Endodermal cell (in vitro differentiated cells): ENCODE data around the gene JAG2. TPM values are rescaled to one million over a fixed set of nuclear protein-coding genes. Genes with fewer than 3 reads are reported as not detected.

ENCODE experiments used
- DNase-seq: peaks from one replicate; pipeline ENCODE4 v3.0.0-alpha.2; 2017
- H3K27ac ChIP-seq: 2 replicates; pipeline ENCODE4 v1.5.1; 2013; ENCODE audit warnings: mild to moderate bottlenecking, low read depth, low read length, moderate library complexity
- H3K27me3 ChIP-seq: 2 replicates; pipeline ENCODE4 v1.6.1; 2013; ENCODE audit warnings: mild to moderate bottlenecking, low read length, moderate library complexity; ENCODE audit not compliant: insufficient read depth, control insufficient read depth, poor library complexity, severe bottlenecking
- H3K36me3 ChIP-seq: 2 replicates; pipeline ENCODE4 v1.7.0; 2013; ENCODE audit warnings: mild to moderate bottlenecking, low read length, moderate library complexity; ENCODE audit not compliant: control insufficient read depth, insufficient read depth
- H3K4me1 ChIP-seq: one replicate; pipeline ENCODE4 v1.7.0; 2013; ENCODE audit warnings: low read length; ENCODE audit not compliant: control insufficient read depth, insufficient read depth
- H3K4me3 ChIP-seq: 2 replicates; pipeline ENCODE4 v1.5.1; 2013; ENCODE audit warnings: mild to moderate bottlenecking, low read length, moderate library complexity
- H3K9ac ChIP-seq: 2 replicates; pipeline ENCODE4 v1.6.1; 2013; ENCODE audit warnings: mild to moderate bottlenecking, low read length, moderate library complexity; ENCODE audit not compliant: poor library complexity, severe bottlenecking; ENCODE audit errors: extremely low read depth
- H3K9me3 ChIP-seq: 2 replicates; pipeline ENCODE4 v1.6.1; 2013; ENCODE audit warnings: mild to moderate bottlenecking, low read length, moderate library complexity; ENCODE audit not compliant: control insufficient read depth
- H3K27ac Mint-ChIP-seq: 2 replicates; pipeline ENCODE4 v1.8.0; 2020; ENCODE audit warnings: mixed read lengths
- H3K27me3 Mint-ChIP-seq: 2 replicates; pipeline ENCODE4 v1.8.0; 2021; ENCODE audit warnings: mild to moderate bottlenecking, mixed read lengths; ENCODE audit not compliant: insufficient read depth
- H3K36me3 Mint-ChIP-seq: 2 replicates; pipeline ENCODE4 v1.8.0; 2020; ENCODE audit warnings: low read depth, mixed read lengths
- H3K4me1 Mint-ChIP-seq: 2 replicates; pipeline ENCODE4 v1.8.0; 2020; ENCODE audit warnings: mixed read lengths
- H3K4me3 Mint-ChIP-seq: 2 replicates; pipeline ENCODE4 v1.8.0; 2020; ENCODE audit warnings: mild to moderate bottlenecking, moderate library complexity, mixed read lengths
- H3K9me3 Mint-ChIP-seq: 2 replicates; pipeline ENCODE4 v1.8.0; 2020; ENCODE audit warnings: mild to moderate bottlenecking, mixed read lengths
- CTCF ChIP-seq: fragments of 200-600 bp; sonication (generic); conservative IDR thresholded peaks from 2 replicates; pipeline ENCODE4 v1.5.0; 2021; ENCODE audit warnings: antibody characterized with exemption, mild to moderate bottlenecking
- WGBS, 2 experiments: methylation state at CpG; one replicate each; pipeline versions ENCODE4 v1.1.5 to v1.1.7; 2013; ENCODE audit warnings: missing lambda C conversion rate in 2 of 2, mixed read lengths in 1 of 2; ENCODE audit not compliant: insufficient coverage in 1 of 2, insufficient read length in 1 of 2; 5-methylcytosine and 5-hydroxymethylcytosine counted together
- total RNA-seq, 2 donors: library from RNA; stranded (reverse); fragmentation: NEBNext Ultra II Directional in 1 of 2; extraction: Animal tissue kit (Norgen Biotek cat#: 25700) in 1 of 2; gene quantifications; 2 replicates in 1 of 2; 3 replicates in 1 of 2; pipeline ENCODE4 v1.2.1, GENCODE V29; 2021

JAG2 gene
- total RNA-seq, 2 donors from 2014 or later = 6.4 TPM

- no peak overlapping the region for H3K27ac Mint-ChIP-seq
- TF ChIP-seq CTCF = no peak
Measured at GRCh38 chr14:105108516-105108864, 60.1 kb downstream of the JAG2 start.

GRCh38 chr14:105107781-105108515 is 60.6 kb downstream of the JAG2 start:
- 74 to 82% methylated on average over 4 to 9 of the region's 9 CpGs for WGBS, 2 experiments
- H3K36me3 ChIP-seq = no peaks in the 10 kb centered on the region
- H3K4me3 ChIP-seq = no peak overlapping the region
- no peaks in the 10 kb centered on the region for H3K9me3 ChIP-seq
- H3K4me1 Mint-ChIP-seq = no peaks in the 10 kb centered on the region
- peaks cover 6% of the 10 kb centered on the region for H3K27me3 Mint-ChIP-seq
- no peaks in the 10 kb centered on the region for H3K4me1 ChIP-seq
- no peak for TF ChIP-seq CTCF
- H3K36me3 Mint-ChIP-seq = no peaks in the 10 kb centered on the region
- H3K9me3 Mint-ChIP-seq = peaks cover 9% of the 10 kb centered on the region
- H3K9ac ChIP-seq = no peak overlapping the region
- no peak overlapping the region for H3K27ac Mint-ChIP-seq
- H3K27ac ChIP-seq = no peak overlapping the region
- no peak overlapping the region for H3K4me3 Mint-ChIP-seq
- H3K27me3 ChIP-seq = peaks cover 10% of the 10 kb centered on the region
- DNase-seq = no peak

More at GRCh38 chr14:105108516-105108864, 60.1 kb downstream of the JAG2 start:
- Histone ChIP-seq H3K9ac (no peak overlapping the region), H3K27me3 (peaks cover 10% of the 10 kb centered on the region), H3K4me3 (no peak overlapping the region), H3K36me3 (no peaks in the 10 kb centered on the region), H3K9me3 (no peaks in the 10 kb centered on the region), H3K4me1 (no peaks in the 10 kb centered on the region), H3K27ac (no peak overlapping the region)
- Mint-ChIP-seq H3K9me3 (peaks cover 11% of the 10 kb centered on the region), H3K4me1 (no peaks in the 10 kb centered on the region), H3K4me3 (no peak overlapping the region), H3K36me3 (no peaks in the 10 kb centered on the region), H3K27me3 (peaks cover 6% of the 10 kb centered on the region)
- DNase-seq = no peak
- whole genome bisulfite sequencing, 2 experiments = 91 to 93% methylated on average over 5 to 7 of the region's 7 CpGs

GRCh38 chr14:105107351-105107750 is 61.2 kb downstream of the JAG2 start:
- Histone ChIP-seq H3K4me1 (no peaks in the 10 kb centered on the region), H3K9ac (no peak overlapping the region), H3K4me3 (no peak overlapping the region), H3K27ac (no peak overlapping the region), H3K9me3 (no peaks in the 10 kb centered on the region), H3K27me3 (peaks cover 10% of the 10 kb centered on the region), H3K36me3 (no peaks in the 10 kb centered on the region)
- Mint-ChIP-seq H3K36me3 (no peaks in the 10 kb centered on the region), H3K4me1 (no peaks in the 10 kb centered on the region), H3K9me3 (peaks cover 9% of the 10 kb centered on the region), H3K27ac (no peak overlapping the region), H3K4me3 (no peak overlapping the region), H3K27me3 (peaks cover 10% of the 10 kb centered on the region)
- TF ChIP-seq CTCF = no peak
- no peak for DNase-seq
- 89 to 97% methylated on average over 6 to 7 of the region's 7 CpGs for WGBS, 2 experiments
